ENCODE results near the gene AJM1.
A peak's percentile ranks its signal among the peaks of the same experiment; 100 is the strongest.
"Not testable (repeated sequence)": the region's sequence is repeated elsewhere in the genome, so short reads cannot be mapped to it uniquely, and the experiment has no call there.

The AJM1 gene

DNA sequence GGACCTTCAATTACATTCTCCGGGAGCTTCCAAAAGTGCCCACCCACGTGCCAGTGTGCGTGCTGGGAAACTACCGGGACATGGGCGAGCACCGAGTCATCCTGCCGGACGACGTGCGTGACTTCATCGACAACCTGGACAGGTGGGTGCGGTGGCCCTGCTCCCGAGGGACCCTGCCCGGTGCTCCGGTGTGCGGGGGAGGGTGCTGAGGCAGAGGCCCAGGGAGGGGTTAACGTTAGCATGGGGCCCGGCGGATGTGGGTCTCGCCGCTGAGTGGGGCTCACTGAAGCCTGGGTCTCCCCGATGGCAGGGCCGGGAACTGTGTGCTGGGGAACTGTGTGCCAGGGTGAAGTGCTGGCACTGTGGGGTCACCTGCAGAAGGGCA, 10.6 kb upstream of the AJM1 start:
- DNase-seq (ENCODE audit: low spot score): no peak

DNA sequence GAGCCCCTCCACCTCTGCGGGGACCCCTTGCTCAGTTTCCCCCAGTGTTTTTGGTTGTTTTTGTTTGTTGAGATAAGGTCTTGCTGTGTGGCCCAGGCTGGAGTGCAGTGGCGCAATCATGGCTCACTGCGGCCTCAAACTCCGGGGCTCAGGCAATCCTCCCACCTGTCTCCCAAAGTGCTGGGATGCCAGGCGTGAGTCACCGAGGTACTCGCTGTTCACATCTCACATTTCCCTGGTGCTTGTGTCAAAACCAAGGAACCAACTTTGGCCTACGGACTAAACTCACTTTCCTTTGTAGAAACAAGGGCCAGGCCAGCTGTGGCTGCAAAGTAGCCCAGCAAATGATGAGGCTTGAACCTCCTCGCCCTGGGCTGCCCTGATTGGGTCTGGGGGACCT, 9.7 kb upstream of the AJM1 start:
- no peak for DNase-seq (ENCODE audit: low spot score)

DNA sequence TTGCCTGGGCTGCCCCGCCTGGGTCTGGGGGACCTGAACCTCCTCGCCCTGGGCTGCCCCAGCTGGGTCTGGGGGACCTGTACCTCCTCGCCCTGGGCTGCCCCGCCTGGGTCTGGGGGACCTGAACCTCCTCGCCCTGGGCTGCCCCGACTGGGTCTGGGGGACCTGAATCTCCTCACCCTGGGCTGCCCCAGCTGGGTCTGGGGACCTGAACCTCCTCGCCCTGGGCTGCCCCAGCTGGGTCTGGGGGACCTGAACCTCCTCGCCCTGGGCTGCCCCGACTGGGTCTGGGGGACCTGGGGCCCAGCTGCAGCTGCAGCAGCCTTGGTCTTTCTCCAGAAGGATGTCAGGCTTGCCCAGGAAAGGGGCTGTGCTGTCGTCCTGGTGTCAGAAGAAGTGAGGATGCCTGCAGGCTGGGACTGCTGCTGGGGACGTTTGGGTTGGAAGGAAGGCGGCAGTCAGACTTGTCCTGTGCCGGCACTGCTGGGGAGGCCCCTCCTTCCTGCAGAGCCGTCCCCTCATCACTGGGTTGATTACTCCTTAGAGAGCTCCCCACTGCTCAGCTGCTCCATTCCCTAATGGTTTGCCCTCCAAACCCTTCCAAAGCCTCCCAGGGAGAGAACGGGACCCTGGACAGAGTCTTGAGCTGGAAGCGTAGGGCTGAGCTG, 8.8 kb upstream of the AJM1 start:
- DNase-seq (ENCODE audit: low spot score): not testable (repeated sequence)

DNA sequence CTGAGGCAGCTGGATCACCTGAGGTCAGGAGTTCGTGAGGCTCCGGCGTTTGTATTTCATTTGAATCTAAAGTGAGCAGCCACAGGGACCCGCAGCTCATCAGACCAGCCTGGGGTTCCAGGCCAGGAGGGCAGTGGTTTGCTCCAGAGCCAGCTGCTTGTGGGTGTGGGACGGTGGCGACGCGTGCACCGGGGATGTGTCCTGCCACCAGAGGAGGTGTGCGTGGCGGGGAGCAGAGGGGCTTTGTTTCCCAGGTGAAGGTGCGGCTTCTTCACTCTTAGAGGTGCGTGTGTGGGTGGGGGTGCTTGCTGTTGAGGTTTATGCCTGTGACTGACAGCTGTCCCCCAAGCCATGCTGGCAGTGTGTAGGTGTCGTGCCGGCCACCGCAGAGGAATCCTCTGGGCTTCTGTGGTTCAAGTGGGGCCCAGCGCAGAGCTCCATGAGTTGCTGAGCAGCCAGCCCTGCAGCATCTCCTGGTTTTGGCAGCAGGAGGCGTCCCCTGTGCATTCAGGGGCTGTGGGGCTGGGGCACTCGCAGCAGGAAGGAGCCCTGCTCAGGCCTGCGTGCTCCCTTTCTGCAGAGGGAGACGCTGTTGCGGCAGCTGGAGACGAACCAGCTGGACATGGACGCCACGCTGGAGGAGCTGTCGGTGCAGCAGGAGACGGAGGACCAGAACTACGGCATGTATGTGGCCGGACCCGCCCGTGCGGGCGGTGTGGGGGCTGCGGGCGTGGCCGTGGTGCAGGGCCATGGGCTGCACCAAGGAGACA, 6.9 kb upstream of the AJM1 start:
- no peak for DNase-seq (ENCODE audit: low spot score)

DNA sequence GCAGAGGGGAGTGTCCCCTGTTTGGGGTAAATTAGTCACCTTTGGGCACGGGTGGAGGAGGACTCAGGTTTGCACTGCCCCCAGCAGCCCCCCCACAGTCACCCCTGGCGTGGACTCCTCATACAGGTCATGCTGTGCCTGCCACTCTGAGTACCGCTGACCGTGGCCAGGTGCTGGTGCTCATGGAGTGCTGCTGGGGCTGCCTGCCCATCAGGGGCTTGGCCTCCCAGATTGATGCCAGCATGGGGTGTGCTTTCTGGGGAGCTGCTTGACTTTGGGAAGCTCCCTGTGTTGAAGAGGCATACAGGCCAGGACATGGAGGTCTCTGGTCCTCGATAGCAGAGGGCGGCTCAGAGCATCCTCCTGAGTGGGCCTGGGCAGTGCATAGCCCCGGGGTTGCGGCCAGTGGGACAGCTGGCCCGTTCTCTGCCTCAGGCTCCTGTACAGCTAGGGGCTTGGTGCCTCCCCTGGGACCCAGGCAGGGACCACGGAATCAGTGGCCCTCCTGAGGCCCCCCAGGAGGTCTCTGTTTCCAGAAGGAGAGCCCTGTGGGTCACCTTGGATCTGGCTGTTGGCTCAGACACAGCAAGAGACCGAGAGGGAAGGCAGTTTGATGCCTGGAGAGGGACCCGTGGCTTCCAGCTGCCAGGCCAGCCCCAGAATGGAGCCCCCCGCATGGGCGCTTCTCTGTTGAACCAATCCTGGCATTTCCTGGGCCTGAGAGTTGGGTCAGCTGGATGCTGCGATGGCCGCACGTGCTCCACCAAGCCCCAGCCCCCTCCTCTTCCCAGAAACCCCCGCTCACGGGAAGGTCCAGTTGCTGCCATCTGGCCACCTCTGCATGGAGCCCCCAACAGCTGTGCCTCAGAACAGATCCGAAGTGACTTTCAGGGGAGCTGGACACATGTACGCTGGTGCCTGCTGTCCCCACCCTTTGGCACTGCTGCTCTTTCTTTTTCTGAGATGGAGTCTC, 6.1 kb upstream of the AJM1 start:
- DNase-seq (ENCODE audit: low spot score): no peak

DNA sequence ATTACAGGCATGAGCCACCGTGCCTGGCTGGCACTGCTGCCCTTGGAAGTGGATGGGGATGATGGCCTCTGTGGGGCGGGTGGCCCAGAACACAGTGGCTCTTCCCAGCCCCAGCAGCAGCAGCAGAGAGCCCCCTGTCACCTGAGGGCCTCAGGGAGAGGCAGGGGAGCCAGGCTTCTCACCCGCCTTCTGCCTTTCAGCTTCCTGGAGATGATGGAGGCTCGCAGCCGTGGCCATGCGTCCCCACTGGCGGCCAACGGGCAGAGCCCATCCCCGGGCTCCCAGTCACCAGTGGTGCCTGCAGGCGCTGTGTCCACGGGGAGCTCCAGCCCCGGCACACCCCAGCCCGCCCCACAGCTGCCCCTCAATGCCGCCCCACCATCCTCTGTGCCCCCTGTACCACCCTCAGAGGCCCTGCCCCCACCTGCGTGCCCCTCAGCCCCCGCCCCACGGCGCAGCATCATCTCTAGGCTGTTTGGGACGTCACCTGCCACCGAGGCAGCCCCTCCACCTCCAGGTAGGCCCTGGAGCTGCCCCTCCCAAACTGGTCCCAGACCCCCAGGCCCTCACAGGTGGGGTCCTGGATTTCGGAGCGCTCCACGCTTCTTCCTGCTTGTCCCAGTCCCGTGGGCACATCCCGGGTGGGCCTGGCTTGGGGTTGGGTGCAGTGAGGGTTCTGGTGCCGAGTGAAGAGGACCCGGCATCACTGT, 5.0 kb upstream of the AJM1 start:
- DNase-seq (ENCODE audit: low spot score): no peak

DNA sequence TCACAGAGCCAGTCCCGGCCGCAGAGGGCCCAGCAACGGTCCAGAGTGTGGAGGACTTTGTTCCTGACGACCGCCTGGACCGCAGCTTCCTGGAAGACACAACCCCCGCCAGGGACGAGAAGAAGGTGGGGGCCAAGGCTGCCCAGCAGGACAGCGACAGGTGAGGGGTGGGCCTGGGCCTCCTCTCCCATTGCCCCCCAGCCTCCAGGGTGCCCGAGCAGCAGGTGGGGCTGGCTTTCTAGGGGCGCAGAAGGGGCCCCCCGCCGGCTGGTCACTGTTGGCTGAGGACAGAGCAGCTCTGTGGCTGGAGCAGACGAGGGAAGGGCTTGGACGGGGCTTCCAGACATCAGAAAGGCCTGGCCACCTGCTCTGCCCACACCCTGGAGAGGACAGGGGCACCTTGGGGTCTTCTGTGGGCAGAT, 4.4 kb upstream of the AJM1 start:
- not testable (repeated sequence) for DNase-seq (ENCODE audit: low spot score)

DNA sequence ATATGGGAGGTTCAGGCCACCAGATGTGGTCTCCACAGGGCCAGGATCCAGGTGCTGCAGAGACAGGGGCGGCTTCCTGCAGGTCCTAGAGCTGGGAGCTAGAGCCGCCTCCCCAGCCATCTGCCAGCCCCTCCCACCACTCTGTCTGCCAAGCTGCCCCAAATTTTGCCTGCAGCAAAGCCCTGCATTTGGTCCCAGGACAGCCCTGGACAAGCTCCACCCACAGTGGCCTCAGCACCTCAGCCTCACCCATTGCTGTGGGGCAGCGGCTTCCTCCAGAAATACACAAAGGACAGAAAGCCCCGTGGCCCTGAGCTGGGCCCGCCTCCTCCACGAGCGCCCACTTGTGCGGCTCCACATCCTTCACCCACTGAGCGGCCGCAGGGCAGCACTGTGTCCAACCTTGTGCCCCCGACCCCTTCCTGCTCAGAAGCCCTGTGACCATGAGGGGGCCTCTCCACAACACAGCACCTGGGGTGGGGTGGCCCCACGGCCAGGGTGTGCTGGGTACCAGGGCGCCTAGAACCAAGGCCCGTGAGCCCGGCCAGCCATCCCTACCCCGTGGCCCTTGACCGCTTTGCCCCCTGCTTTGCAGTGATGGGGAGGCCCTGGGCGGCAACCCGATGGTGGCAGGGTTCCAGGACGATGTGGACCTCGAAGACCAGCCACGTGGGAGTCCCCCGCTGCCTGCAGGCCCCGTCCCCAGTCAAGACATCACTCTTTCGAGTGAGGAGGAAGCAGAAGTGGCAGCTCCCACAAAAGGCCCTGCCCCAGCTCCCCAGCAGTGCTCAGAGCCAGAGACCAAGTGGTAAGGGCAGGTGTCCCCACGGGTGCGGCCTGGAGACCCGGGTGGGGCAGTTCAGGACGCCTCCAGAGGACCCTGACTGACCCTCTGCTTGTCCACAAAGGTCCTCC, 3.7 kb upstream of the AJM1 start:
- no peak for DNase-seq (ENCODE audit: low spot score)

DNA sequence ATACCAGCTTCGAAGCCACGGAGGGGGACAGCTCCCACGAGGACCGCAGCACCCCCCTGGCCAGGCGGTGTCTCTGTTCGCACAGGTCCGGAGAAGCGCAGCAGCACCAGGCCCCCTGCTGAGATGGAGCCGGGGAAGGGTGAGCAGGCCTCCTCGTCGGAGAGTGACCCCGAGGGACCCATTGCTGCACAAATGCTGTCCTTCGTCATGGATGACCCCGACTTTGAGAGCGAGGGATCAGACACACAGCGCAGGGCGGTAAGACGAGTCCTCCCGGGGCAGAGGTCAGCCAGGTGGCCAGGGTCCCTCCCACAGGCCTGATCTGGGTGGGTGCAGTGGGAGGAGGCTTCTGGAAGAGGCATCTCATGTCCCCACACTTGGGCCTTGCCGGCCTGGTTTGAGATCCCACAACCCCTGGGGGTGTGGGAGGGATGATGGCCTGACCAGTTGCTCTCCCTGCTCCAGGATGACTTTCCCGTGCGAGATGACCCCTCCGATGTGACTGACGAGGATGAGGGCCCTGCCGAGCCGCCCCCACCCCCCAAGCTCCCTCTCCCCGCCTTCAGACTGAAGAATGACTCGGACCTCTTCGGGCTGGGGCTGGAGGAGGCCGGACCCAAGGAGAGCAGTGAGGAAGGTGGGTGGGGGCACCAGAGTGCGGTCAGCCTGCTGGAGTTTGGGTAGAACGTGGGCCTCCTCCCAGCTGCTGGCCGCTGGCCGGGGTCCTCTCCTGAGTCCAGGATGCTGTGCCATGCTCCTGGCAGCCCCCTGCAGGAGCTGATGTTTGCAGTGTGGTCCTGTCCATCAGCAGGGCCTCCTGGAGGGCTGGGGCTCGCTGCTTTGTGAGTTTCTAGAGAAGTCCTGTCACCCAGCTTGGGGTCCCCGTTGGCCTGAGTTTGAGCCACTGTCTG, 2.8 kb upstream of the AJM1 start:
- DNase-seq (ENCODE audit: low spot score): no peak

DNA sequence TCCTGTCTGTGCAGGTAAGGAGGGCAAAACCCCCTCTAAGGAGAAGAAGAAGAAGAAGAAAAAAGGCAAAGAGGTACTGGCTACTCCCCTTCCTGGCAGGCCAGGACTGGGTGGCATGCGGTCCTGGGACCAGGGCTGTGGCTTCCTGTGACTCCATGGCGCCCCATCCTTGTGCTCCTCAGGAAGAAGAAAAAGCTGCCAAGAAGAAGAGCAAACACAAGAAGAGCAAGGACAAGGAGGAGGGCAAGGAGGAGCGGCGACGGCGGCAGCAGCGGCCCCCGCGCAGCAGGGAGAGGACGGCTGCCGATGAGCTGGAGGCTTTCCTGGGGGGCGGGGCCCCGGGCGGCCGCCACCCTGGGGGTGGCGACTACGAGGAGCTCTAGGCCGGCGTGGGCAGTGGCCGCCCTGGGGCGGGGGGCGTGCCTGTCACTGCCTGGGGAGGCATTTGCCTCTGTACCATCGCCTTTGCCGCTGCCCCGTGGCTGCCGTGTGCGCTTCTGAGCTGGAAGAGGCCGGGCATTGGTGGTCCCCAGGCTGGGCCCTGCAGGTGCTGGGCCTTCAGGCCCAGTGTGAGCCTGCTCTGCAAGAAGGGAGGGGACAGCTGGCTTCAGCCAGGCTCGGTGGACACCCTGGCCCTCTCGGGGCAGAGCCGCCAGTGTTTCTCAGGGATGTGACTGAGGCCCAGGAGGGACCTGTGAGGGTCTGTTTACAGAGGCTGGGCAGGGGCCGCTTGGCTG, 2.0 kb upstream of the AJM1 start:
- DNase-seq (ENCODE audit: low spot score): no peak

DNA sequence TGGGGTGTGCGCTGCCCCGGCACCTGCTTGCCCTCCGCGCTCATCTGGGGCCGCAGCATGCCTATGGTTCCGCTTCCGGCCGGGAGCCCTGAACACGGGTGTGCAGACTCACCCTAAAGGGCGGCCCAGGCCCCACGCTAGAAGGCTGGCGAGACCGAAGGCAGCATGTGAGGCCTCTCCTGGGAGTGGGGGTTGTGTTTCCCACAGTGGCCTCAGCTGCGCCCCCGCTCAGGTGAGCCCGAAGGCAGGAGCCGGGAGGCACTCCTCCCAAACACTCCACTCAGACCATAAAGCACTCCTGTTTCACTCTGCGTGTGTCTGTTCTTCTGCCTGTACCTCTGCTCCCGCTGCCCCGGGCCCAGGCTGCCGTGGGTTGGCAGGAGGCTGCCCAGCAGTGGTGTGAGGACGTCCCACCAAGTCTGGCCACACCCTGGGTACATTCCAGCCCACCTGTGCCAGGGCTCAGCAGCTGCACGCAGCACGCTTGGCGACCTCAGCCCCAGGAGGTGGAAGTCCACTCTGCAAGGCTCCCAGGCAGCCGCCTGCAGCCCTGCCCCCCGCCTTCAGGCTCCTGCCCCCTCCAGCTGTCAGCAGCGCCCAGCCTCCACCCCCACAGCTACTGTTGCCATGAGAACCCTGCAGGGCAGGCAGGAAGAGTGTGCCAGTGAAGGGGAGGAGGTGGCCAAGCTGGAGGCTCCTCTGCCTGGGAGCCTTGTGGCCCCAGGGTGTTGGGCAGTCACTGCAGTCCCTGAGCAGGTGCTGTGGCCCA, 1.2 kb upstream of the AJM1 start:
- peak; percentile 84 for DNase-seq (ENCODE audit: low spot score)

DNA sequence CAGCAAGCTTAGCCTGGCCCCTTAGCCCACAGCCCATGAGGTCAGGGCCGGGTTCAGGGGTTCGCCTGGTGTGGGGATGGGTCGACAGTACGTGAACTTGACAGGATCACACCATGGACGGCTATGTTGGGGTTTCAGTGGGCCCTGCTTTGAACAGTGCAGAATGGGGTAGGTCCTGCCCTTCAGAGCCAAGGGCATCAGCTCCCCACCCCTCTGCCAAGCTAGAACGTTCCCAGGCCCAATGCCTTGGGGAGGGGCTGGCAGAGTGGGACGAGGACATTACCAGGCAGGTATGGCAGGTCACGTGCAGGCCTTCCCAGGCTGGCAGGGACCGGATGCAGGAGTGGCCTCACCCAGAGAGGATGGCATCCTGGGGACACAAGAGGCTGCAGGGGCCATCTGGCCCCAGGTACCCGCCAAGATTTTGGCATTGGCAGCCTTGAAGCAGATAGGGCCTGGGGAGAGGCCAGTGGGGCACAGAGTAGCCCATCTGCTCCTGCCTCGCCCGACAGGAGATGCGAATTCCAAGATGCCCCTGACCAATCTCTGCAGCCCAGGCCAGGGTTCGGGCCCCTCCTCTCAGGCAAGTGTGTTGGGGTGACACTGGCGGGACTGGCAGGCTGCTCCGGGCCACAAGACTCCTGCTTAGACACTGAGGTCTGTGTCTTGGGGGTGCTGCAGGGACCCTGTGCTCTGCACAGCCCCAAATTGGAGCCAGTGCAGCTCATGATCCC, 465 bp upstream of the AJM1 start:
- DNase-seq (ENCODE audit: low spot score): peak; percentile 35

DNA sequence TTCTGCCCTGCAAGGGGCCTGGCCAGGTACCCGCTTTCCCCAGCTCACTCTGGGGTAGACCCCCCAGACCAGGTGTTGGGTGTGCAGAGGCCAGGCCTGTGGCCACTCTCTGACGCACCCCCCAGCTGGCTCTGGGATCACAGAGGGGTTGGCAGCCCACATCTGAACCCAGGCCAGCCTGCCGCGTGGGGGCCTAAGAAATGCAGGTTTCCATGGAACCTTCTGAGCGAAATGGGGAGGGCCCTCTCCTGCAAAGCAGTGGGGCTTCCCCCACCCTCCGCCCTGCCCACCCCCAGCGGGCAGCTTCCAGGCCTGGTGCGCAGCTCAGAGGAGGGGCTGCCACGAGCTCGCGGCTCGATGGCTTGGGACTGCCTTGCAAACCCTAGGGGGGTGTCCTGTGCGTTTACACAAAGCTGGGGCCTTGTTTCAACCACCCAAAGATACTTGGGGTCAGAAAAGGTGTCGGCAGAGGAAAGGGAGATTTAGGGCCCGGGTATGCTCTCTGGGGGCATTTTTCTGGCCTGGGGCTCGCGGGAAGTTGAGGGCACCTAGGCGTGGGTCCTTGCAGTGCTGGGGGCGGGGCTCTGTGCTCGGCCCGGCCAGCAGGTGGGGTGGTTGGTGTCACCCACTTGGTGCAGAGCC, 1.0 kb downstream of the AJM1 start:
- not testable (repeated sequence) for DNase-seq (ENCODE audit: low spot score)

DNA sequence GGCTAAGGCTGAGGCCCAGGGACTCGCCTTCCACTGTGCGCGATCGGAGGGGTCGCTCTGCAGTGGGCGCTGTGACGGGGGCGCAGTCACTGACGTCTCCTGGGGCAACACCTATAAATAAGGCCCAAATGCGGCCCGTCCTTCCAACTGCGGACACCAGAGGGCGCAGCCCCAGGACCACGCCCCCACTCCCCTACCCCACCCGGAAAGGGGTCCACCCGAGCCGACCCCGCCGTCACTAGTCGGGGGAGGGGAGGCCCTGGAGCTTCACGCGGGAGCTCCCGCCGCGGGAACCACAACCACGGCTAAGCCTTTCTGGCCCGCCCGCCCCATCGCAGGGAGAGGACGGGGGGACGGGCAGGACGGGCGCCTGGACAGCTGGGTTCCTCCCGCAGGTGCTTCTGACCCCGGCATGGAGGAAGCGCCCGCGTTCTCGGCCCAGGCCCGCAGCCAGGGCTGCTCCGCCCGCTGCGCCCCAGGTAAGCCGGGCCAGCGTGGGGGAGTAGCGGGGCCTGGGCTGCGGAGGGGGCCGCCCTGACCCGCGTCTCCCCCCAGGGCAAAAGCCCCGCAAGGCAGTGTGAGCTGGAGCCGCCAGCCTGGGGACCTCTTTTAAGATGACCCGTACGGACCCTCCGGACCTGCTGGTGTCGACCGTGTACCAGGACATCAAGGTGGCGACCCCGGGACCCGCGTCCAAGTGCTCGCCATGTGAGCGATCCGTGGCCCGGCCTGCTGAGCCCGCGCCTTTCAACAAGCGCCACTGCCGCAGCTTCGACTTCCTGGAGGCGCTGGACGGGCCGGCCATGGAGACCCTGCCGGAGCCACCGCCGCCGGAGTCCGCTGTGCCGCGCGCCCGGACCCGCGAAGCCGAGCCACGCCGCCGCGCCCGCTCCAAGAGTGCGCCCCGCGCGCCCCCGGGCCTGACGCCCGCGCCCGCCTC, 1.8 kb downstream of the AJM1 start:
- not testable (repeated sequence) for DNase-seq (ENCODE audit: low spot score)

DNA sequence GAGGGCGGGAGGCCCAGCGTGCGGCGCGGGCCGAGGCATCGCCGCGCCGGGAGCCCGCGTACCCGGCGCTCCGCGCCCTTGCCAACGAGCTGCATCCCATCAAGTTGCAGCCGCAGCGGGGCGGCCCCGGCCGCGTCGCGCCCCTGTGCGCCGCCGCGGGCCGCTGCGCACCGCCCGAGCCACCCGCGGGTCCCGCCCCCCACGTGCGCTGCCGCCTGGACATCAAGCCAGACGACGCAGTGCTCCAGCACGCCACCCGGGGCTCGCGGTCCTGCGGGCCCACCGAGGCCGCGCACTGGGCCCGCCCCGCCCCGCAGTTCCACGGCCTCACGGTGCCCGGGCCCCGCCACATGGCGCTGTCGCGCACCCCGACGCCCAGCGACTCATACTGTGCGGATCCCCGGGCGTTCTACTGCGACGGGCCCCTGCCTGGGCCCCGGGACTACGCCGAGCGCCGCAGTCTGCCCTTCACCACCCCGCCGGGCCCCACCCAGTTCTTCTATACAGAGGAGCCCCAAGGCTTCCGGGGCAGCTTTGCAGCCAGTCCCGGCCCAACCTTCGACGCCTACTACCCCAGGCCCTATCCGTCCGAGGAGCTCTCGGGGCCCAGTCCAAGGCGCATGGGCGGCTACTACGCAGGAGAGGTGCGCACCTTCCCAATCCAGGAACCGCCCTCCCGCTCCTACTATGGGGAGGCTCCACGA, 2.6 kb downstream of the AJM1 start:
- no peak for DNase-seq (ENCODE audit: low spot score)

All from pons (tissue), 1 donor.